Parathyroid adenoma (tissue), 2 donors: ENCODE data around the gene ARHGEF4.

Experiments used
- H2AFZ ChIP-seq: fragments of 300-600 bp; sonication (generic); one replicate; pipeline ENCODE4 v1.7.0; 2017; ENCODE audit warnings: antibody characterized with exemption, mild to moderate bottlenecking
- H3K27ac ChIP-seq: fragments of 300-600 bp; sonication (generic); one replicate; pipeline ENCODE4 v1.7.0; 2017
- H3K27me3 ChIP-seq: fragments of 300-600 bp; sonication (generic); one replicate; pipeline ENCODE4 v1.7.0; 2017; ENCODE audit warnings: low read length; ENCODE audit not compliant: control insufficient read depth, insufficient read depth
- H3K36me3 ChIP-seq: fragments of 300-600 bp; sonication (generic); one replicate; pipeline ENCODE4 v1.7.0; 2017; ENCODE audit warnings: low read length; ENCODE audit not compliant: control insufficient read depth, insufficient read depth
- H3K4me1 ChIP-seq: fragments of 300-600 bp; sonication (generic); one replicate; pipeline ENCODE4 v1.7.0; 2017; ENCODE audit warnings: control low read depth
- H3K4me2 ChIP-seq: fragments of 300-600 bp; sonication (generic); one replicate; pipeline ENCODE4 v1.7.0; 2017; ENCODE audit warnings: low read length
- H3K4me3 ChIP-seq: fragments of 300-600 bp; sonication (generic); one replicate; pipeline ENCODE4 v1.7.0; 2017; ENCODE audit warnings: low read depth, low read length
- H3K79me2 ChIP-seq: fragments of 300-600 bp; sonication (generic); one replicate; pipeline ENCODE4 v1.7.0; 2017; ENCODE audit warnings: control low read depth
- H3K9ac ChIP-seq: fragments of 300-600 bp; sonication (generic); one replicate; pipeline ENCODE4 v1.7.0; 2017; ENCODE audit warnings: mild to moderate bottlenecking
- H3K9me3 ChIP-seq: fragments of 300-600 bp; sonication (generic); one replicate; pipeline ENCODE4 v1.7.0; 2017; ENCODE audit warnings: low read length; ENCODE audit not compliant: control insufficient read depth
- CTCF ChIP-seq: fragments of 300-600 bp; sonication (generic); IDR thresholded peaks from one replicate; pipeline ENCODE4 v1.7.0; 2017; ENCODE audit warnings: antibody characterized with exemption, mild to moderate bottlenecking
- donor health status: primary hyperparathyroidism.

ARHGEF4 gene

DNA sequence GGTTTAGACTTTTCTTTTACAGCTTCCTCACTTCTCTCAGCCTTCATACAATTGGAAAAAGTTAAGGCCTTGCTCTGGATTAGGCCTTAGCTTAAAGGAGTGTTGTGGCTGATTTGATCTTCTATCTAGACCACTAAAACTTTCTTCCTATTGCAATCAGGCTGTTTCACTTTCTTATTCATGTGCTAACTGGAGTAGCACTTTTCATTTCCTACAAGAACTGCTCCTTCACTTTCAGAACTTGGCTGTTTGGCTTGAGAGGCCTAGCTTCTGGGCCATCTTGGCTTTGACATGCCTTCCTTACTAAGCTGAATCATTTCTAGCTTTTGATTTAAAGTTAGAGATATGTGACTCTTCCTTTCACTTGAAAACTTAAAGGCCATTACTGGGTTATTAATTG is 114.3 kb downstream of the ARHGEF4 start:
- no peak overlapping the region for H3K9ac ChIP-seq
- no peaks in the 10 kb centered on the region for H3K27me3 ChIP-seq
- no peaks in the 10 kb centered on the region for H3K4me1 ChIP-seq
- H3K79me2 ChIP-seq: no peaks in the 10 kb centered on the region
- H3K36me3 ChIP-seq: no peaks in the 10 kb centered on the region
- no peak overlapping the region for H3K4me2 ChIP-seq
- H2AFZ ChIP-seq: no peak overlapping the region
- no peaks in the 10 kb centered on the region for H3K9me3 ChIP-seq
- no peak overlapping the region for H3K27ac ChIP-seq
- no peak overlapping the region for H3K4me3 ChIP-seq
- no peak for TF ChIP-seq CTCF

- H3K4me3 ChIP-seq: no peak overlapping the region
- TF ChIP-seq CTCF: no peak
- H3K27me3 ChIP-seq: no peaks in the 10 kb centered on the region
- H3K79me2 ChIP-seq: no peaks in the 10 kb centered on the region
- no peak overlapping the region for H3K4me2 ChIP-seq
- no peak overlapping the region for H3K27ac ChIP-seq
- H3K9me3 ChIP-seq: no peaks in the 10 kb centered on the region
- no peak overlapping the region for H3K9ac ChIP-seq
- H3K4me1 ChIP-seq: no peaks in the 10 kb centered on the region
- no peak overlapping the region for H2AFZ ChIP-seq
- no peaks in the 10 kb centered on the region for H3K36me3 ChIP-seq
Measured at GRCh38 chr2:130954873-130955272, 118.2 kb downstream of the ARHGEF4 start.

DNA sequence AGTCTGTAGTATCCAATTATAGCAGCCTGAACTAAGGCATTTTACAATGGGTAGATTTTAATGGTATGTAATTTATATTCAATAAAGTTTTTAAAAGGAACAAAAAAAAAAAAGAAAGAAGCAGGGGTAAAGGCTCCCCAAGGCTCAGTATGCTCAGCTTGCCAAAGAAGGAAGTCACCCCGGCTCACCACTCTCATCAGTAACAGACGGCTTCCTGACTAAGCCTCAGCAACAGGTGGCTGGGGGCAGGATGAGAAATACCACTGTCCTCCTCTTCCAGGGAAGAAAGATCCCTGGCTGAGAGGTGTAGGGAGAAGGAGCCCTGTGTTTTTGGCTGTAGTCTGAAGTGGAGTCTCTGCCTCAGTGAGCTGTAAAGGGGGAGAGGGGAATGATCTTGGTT is 121.2 kb downstream of the ARHGEF4 start:
- H3K4me3 ChIP-seq: no peak overlapping the region

GRCh38 chr2:130963196-130963848 is 126.6 kb downstream of the ARHGEF4 start:
- Histone ChIP-seq H3K9ac (no peak overlapping the region), H3K36me3 (no peaks in the 10 kb centered on the region), H3K4me1 (peaks cover 5% of the 10 kb centered on the region), H3K27ac (no peak overlapping the region), H3K79me2 (no peaks in the 10 kb centered on the region), H3K4me2 (no peak overlapping the region), H3K27me3 (no peaks in the 10 kb centered on the region), H3K9me3 (no peaks in the 10 kb centered on the region), H3K4me3 (no peak overlapping the region), H2AFZ (no peak overlapping the region)
- TF ChIP-seq CTCF: no peak

More for the DNA sequence above, 121.2 kb downstream of the ARHGEF4 start:
- no peak overlapping the region for H3K27ac ChIP-seq
- H3K9ac ChIP-seq: no peak overlapping the region
- no peaks in the 10 kb centered on the region for H3K27me3 ChIP-seq
- no peak overlapping the region for H2AFZ ChIP-seq
- H3K9me3 ChIP-seq: no peaks in the 10 kb centered on the region
- no peak overlapping the region for H3K4me2 ChIP-seq
- H3K4me1 ChIP-seq: no peaks in the 10 kb centered on the region
- no peak for TF ChIP-seq CTCF
- H3K79me2 ChIP-seq: no peaks in the 10 kb centered on the region
- H3K36me3 ChIP-seq: no peaks in the 10 kb centered on the region
